Measurements from ENCODE around the gene SSH2. TPM values are rescaled to one million over a fixed set of nuclear protein-coding genes. Genes with fewer than 3 reads are reported as not detected.

The SSH2 gene
- total and polyA plus RNA-seq, 7 donors, result 18.3 to 35.1 (median 26.5) TPM

GRCh38 chr17:29713626-29714025, 216.4 kb downstream of the SSH2 start:
- TF ChIP-seq EP300 (IDR thresholded peaks at IDR 0.05) (no peak), POLR2A (IDR thresholded peaks at IDR 0.05) (no peak), POLR2AphosphoS5 (IDR thresholded peaks at IDR 0.05) (no peak)
- TF ChIP-seq, protein P1, sequence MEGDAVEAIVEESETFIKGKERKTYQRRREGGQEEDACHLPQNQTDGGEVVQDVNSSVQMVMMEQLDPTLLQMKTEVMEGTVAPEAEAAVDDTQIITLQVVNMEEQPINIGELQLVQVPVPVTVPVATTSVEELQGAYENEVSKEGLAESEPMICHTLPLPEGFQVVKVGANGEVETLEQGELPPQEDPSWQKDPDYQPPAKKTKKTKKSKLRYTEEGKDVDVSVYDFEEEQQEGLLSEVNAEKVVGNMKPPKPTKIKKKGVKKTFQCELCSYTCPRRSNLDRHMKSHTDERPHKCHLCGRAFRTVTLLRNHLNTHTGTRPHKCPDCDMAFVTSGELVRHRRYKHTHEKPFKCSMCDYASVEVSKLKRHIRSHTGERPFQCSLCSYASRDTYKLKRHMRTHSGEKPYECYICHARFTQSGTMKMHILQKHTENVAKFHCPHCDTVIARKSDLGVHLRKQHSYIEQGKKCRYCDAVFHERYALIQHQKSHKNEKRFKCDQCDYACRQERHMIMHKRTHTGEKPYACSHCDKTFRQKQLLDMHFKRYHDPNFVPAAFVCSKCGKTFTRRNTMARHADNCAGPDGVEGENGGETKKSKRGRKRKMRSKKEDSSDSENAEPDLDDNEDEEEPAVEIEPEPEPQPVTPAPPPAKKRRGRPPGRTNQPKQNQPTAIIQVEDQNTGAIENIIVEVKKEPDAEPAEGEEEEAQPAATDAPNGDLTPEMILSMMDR (IDR thresholded peaks at IDR 0.05), result no peak
- Histone ChIP-seq H3K27me3 (no peaks in the 10 kb centered on the region), H3K36me3 (no peaks in the 10 kb centered on the region), H3K4me1 (peaks cover 0 to 20% (median 13%) of the 10 kb centered on the region in 4 donors), H3K9me3 (no peaks in the 10 kb centered on the region), H3K27ac (no peak overlapping the region), H3K4me3 (no peak overlapping the region)
- intact Hi-C loops (cut with DNase I), result no loop called here
- DNase-seq, result no peak

- DNase-seq, result no peak
- Histone ChIP-seq H3K27me3 (no peaks in the 10 kb centered on the region), H3K4me1 (peaks cover 0 to 23% (median 13%) of the 10 kb centered on the region in 4 donors), H3K4me3 (no peak overlapping the region), H3K36me3 (no peaks in the 10 kb centered on the region), H3K9me3 (no peaks in the 10 kb centered on the region), H3K27ac (peak overlapping the region in 1 of 4 donors; percentile 62)
- WGBS, 2 donors, result 91 to 96% methylated on average over 11 of the region's 11 CpGs
- intact Hi-C loops (cut with DNase I), result no loop called here
- TF ChIP-seq POLR2A (IDR thresholded peaks at IDR 0.05), result no peak
These were observed 218.2 kb downstream of the SSH2 start for GRCh38 chr17:29711588-29712385.

GRCh38 chr17:29710891-29711418, 219.1 kb downstream of the SSH2 start:
- Histone ChIP-seq H3K9me3 (no peaks in the 10 kb centered on the region), H3K4me3 (no peak overlapping the region), H3K27ac (peak overlapping the region in 3 of 4 donors; percentile 18 to 62 (median 27)), H3K27me3 (no peaks in the 10 kb centered on the region), H3K4me1 (peaks cover 0 to 23% (median 13%) of the 10 kb centered on the region in 4 donors), H3K36me3 (no peaks in the 10 kb centered on the region)
- TF ChIP-seq, protein P1 (IDR thresholded peaks at IDR 0.05), result no peak
- TF ChIP-seq POLR2AphosphoS5 (IDR thresholded peaks at IDR 0.05) (no peak), POLR2A (IDR thresholded peaks at IDR 0.05) (no peak), EP300 (IDR thresholded peaks at IDR 0.05) (no peak)
- intact Hi-C loops (cut with DNase I), result no loop called here
- no peak for DNase-seq
- WGBS, 2 donors, result 85 to 88% methylated on average over 5 of the region's 5 CpGs

DNA sequence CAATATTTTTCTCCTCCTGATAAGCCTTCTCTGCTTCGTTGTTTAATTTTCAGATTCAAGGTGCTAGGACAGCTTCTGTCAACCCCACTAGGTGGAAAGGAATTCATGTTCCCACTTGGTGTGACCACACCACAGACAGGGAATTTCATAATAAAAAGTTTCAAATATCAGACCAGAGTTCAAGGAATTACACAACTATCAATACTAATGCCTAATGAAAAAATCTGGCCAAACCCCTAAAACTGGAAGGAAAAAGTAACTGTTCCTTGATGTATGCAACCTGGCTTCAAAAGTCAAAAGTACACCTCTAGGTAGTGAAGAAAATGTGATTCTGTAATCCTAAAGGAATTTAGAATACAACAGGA, 219.5 kb downstream of the SSH2 start:
- 96 to 97% methylated on average over 1 of the region's 1 CpG for WGBS, 2 donors
- Histone ChIP-seq H3K27me3 (no peaks in the 10 kb centered on the region), H3K4me1 (peaks cover 0 to 23% (median 13%) of the 10 kb centered on the region in 4 donors), H3K27ac (peak overlapping the region in 2 of 4 donors; percentile 27 to 62), H3K36me3 (no peaks in the 10 kb centered on the region), H3K4me3 (no peak overlapping the region), H3K9me3 (no peaks in the 10 kb centered on the region)
- no peak for DNase-seq
- TF ChIP-seq EP300 (IDR thresholded peaks at IDR 0.05) (no peak), POLR2A (IDR thresholded peaks at IDR 0.05) (no peak), POLR2AphosphoS5 (IDR thresholded peaks at IDR 0.05) (no peak)
- TF ChIP-seq, protein P1 (IDR thresholded peaks at IDR 0.05), result no peak
- intact Hi-C loops (cut with DNase I), result no loop called here

DNA sequence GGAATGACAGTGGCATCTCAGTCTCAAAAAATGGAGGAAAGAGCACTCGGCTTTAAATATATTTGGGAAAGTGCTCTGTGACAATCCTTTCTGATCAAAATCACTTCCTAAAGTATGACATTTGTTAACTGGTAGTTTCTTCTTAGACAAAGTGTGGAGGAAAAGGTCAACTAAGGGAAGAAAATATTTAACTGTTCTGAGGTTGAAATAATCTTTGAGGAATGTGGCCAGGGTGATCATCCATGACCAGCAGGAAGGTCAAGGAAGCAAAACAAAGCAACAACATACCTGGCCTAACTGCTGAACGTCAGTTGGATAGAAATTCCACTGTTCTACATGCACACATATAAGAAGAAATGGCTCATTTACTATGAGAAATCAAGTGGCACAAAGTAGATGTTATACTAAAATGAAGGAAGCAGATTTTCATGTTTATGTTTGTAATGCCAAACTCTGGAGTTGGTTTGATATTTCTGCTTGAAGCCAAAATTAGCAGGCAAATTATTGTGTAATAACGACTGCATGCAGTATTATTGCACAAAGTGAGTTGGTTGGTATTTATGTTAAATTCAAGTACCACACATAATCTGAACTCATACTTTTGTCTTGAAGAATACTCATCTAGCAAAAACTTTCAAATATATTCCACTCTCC, 220.0 kb downstream of the SSH2 start:
- peaks cover 0 to 23% (median 13%) of the 10 kb centered on the region in 4 donors for H3K4me1 ChIP-seq

More for the DNA sequence above, 220.0 kb downstream of the SSH2 start:
- TF ChIP-seq POLR2AphosphoS5 (IDR thresholded peaks at IDR 0.05) (no peak), EP300 (IDR thresholded peaks at IDR 0.05) (no peak), POLR2A (IDR thresholded peaks at IDR 0.05) (no peak)
- TF ChIP-seq, protein P1 (IDR thresholded peaks at IDR 0.05), result no peak
- H3K36me3 ChIP-seq, result no peaks in the 10 kb centered on the region
- 72 to 79% methylated on average over 3 of the region's 3 CpGs for WGBS, 2 donors
- peak overlapping the region; percentile 3 to 62 (median 26) for H3K27ac ChIP-seq
- H3K9me3 ChIP-seq, result no peaks in the 10 kb centered on the region
- no peaks in the 10 kb centered on the region for H3K27me3 ChIP-seq
- no peak for DNase-seq
- intact Hi-C loops (cut with DNase I), result no loop called here
- no peak overlapping the region for H3K4me3 ChIP-seq
